Measurements from ENCODE around the gene UBXN7. TPM values are rescaled to one million over a fixed set of nuclear protein-coding genes. Genes with fewer than 3 reads are reported as not detected.

Gene UBXN7
- total RNA-seq, 4 donors from 2014 or later: 4.2 to 8.0 (median 5.4) TPM

DNA sequence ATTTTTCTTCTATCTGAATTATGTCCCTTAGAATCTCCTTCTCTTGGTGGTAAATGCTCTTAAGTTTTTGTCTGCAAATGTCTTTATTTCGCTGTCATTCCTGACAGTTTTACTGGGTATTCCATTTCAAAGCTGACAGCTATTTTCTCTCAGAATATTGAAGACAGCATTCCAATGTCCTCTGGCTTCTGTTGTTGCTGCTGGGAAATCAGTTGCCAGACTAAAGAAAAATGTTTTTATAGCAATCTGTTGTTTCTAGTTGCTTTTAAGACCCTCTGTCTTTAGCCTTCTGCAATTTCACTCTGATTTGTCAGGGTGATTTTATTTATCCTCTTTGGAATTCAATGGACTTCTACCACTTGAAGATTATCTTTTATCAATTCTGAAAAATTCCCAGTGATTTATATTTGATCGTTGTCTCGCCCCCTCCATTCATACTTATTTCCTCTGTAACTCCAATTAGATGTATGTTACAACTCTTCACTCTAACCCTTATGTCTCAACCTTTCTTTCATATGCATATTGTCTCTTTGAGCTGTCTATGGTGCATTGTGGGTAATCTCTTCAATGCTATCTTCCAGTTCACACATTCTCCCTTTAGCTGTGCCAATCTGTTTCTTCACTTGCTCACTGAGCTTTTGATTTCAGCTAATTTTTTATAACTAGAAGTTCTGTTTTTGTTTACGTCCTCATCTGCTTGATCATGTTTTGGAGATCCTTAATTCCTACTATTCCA, 23.5 kb downstream of the UBXN7 start:
- Histone ChIP-seq H3K4me1 (peaks cover 10 to 14% of the 10 kb centered on the region in 2 donors), H3K36me3 (no peaks in the 10 kb centered on the region), H3K27me3 (no peaks in the 10 kb centered on the region), H3K27ac (no peak overlapping the region), H3K9me3 (no peaks in the 10 kb centered on the region), H3K4me3 (no peak overlapping the region)
- intact Hi-C loops (cut with DNase I; ENCODE audit: low total_unique reads) (no loop called here), in situ Hi-C loops (cut with MboI; ENCODE audit: low sequenced_read_pairs in 4 of 4) (no loop called here)
- ATAC-seq: no peak
- DNase-seq: no peak
- TF ChIP-seq, protein P1, sequence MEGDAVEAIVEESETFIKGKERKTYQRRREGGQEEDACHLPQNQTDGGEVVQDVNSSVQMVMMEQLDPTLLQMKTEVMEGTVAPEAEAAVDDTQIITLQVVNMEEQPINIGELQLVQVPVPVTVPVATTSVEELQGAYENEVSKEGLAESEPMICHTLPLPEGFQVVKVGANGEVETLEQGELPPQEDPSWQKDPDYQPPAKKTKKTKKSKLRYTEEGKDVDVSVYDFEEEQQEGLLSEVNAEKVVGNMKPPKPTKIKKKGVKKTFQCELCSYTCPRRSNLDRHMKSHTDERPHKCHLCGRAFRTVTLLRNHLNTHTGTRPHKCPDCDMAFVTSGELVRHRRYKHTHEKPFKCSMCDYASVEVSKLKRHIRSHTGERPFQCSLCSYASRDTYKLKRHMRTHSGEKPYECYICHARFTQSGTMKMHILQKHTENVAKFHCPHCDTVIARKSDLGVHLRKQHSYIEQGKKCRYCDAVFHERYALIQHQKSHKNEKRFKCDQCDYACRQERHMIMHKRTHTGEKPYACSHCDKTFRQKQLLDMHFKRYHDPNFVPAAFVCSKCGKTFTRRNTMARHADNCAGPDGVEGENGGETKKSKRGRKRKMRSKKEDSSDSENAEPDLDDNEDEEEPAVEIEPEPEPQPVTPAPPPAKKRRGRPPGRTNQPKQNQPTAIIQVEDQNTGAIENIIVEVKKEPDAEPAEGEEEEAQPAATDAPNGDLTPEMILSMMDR (IDR thresholded peaks at IDR 0.05 in 4 of 5, conservative IDR thresholded peaks at IDR 0.05 in 1 of 5): no peak
- no peak for TF ChIP-seq POLR2A (IDR thresholded peaks at IDR 0.05)

DNA sequence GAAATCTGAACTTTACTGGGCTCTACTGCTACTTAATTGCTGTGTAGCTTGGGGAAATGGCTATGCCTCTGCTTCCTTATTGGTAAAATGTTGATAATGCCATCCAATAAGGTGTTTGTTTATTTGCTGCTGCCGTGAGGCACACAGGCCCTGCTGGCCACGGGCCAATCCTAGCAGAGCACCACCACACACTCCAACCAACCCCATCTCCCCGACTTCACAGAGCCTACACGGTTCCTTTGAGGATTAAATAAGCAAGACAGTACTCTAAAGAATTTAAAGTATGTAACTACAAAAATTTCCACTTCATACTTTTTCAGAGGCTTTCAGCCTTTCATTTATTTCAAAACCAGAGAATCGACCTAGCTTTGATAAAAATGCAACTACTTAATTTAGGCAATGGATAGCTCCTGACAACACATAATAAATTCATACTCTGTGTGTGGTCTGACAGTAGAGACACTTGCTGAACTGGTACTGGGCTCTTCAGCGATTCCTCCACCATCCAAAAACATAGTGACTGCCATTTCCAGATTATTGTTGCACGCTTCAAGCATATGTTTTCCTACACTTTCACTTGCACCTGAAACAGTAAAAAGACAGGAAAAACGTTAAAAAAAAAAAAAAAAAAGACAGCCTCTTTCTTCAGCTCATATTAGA, 25.3 kb downstream of the UBXN7 start:
- H3K27me3 ChIP-seq: no peaks in the 10 kb centered on the region
- no peaks in the 10 kb centered on the region for H3K36me3 ChIP-seq
- DNase-seq: no peak
- H3K4me3 ChIP-seq: no peak overlapping the region
- intact Hi-C loops (cut with DNase I; ENCODE audit: low total_unique reads) (no loop called here), in situ Hi-C loops (cut with MboI; ENCODE audit: low sequenced_read_pairs in 4 of 4) (no loop called here)
- no peaks in the 10 kb centered on the region for H3K9me3 ChIP-seq
- ATAC-seq: no peak
- TF ChIP-seq, protein P1 (IDR thresholded peaks at IDR 0.05 in 4 of 5, conservative IDR thresholded peaks at IDR 0.05 in 1 of 5): no peak
- no peak for TF ChIP-seq POLR2A (IDR thresholded peaks at IDR 0.05)
- no peak overlapping the region for H3K27ac ChIP-seq
- peaks cover 0 to 6% of the 10 kb centered on the region in 2 donors for H3K4me1 ChIP-seq

DNA sequence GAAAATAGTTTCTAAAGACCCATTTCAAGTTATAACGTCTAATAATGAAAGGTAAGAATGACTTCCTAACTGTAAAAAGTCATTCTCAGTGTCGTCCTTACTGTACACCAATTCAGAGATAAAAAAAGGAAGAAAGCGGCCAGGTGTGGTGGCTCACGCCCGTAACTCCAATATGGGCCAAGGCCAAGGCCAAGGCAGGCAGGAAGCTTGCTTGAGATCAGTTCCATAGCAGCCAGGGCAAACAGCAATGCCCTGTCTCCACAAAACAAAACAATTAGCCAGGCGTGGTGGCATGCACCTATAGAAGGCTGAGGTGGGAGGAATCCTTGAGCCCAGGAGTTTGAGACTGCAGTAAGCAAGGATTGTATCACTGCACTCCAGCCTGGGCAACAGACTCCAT, 31.9 kb downstream of the UBXN7 start:
- Histone ChIP-seq H3K4me1 (no peaks in the 10 kb centered on the region), H3K4me3 (no peak overlapping the region), H3K27ac (no peak overlapping the region), H3K36me3 (peaks cover 0 to 25% of the 10 kb centered on the region in 2 donors), H3K9me3 (no peaks in the 10 kb centered on the region), H3K27me3 (no peaks in the 10 kb centered on the region)
- intact Hi-C loops (cut with DNase I; ENCODE audit: low total_unique reads) (no loop called here), in situ Hi-C loops (cut with MboI; ENCODE audit: low sequenced_read_pairs in 4 of 4) (no loop called here)
- ATAC-seq: no peak
- TF ChIP-seq, protein P1 (IDR thresholded peaks at IDR 0.05 in 4 of 5, conservative IDR thresholded peaks at IDR 0.05 in 1 of 5): no peak
- no peak for TF ChIP-seq POLR2A (IDR thresholded peaks at IDR 0.05)
- no peak for DNase-seq

DNA sequence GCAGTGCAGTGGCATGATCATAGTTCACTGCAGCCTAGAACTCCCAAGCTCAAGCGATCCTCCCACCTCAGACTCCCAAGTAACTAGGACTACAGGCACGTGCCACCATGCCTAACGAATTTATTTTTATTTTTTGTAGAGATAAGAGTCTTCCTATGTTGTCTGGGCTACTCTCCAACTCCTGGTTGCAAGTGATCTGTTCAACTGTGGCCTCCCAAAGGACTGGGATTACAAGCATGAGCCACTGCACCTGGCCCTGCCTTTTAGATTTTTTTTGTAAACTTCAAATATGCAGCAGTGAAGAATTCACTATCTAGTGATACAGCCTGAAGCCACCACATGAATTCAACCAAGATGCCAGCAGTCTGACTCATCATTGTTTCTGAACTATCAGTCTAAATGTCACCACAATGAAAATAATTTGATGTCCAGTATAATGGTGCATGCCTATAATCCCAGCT, 32.7 kb downstream of the UBXN7 start:
- TF ChIP-seq POLR2A (IDR thresholded peaks at IDR 0.05): no peak
- TF ChIP-seq, protein P1 (IDR thresholded peaks at IDR 0.05 in 4 of 5, conservative IDR thresholded peaks at IDR 0.05 in 1 of 5): no peak
- Histone ChIP-seq H3K9me3 (no peaks in the 10 kb centered on the region), H3K4me1 (no peaks in the 10 kb centered on the region), H3K27me3 (no peaks in the 10 kb centered on the region), H3K36me3 (peaks cover 0 to 25% of the 10 kb centered on the region in 2 donors), H3K27ac (no peak overlapping the region), H3K4me3 (no peak overlapping the region)
- DNase-seq: no peak
- in situ Hi-C loops (cut with MboI; ENCODE audit: low sequenced_read_pairs in 4 of 4) (no loop called here), intact Hi-C loops (cut with DNase I; ENCODE audit: low total_unique reads) (no loop called here)
- ATAC-seq: no peak

Measured in gastrocnemius medialis (tissue), 4 donors.